Karpas-422 (cell line): ENCODE measurements around the gene C6orf89. TPM values are rescaled to one million over a fixed set of nuclear protein-coding genes. Genes with fewer than 3 reads are reported as not detected.

Experiments used
- DNase-seq: peaks from one replicate; pipeline ENCODE4 v3.0.0-alpha.2; 2015
- H2AFZ ChIP-seq: fragments of 200-600 bp; sonication (generic); 2 replicates; pipeline ENCODE4 v1.6.1; 2014; ENCODE audit warnings: antibody characterized with exemption, low read length, mixed read lengths
- H3K27ac ChIP-seq: fragments of 200-600 bp; sonication (generic); 2 replicates; pipeline ENCODE4 v1.5.1; 2014; ENCODE audit warnings: mild to moderate bottlenecking, low read length, moderate library complexity
- H3K27me3 ChIP-seq: fragments of 200-600 bp; sonication (generic); 2 replicates; pipeline ENCODE4 v1.6.1; 2014; ENCODE audit warnings: low read length, mixed read lengths
- H3K36me3 ChIP-seq: fragments of 200-600 bp; sonication (generic); 2 replicates; pipeline ENCODE4 v1.6.1; 2014; ENCODE audit warnings: low read length, mixed read lengths; ENCODE audit not compliant: insufficient read depth
- H3K4me1 ChIP-seq: fragments of 200-600 bp; sonication (generic); 2 replicates; pipeline ENCODE4 v1.6.1; 2014; ENCODE audit warnings: mild to moderate bottlenecking, low read length, mixed read lengths
- H3K4me2 ChIP-seq: fragments of 200-600 bp; sonication (generic); 2 replicates; pipeline ENCODE4 v1.6.1; 2014; ENCODE audit warnings: low read length, low read depth, mild to moderate bottlenecking; ENCODE audit not compliant: poor library complexity, severe bottlenecking
- H3K4me3 ChIP-seq: fragments of 200-600 bp; sonication (generic); 2 replicates; pipeline ENCODE4 v1.5.1; 2014; ENCODE audit warnings: mild to moderate bottlenecking, antibody characterized with exemption, low read length, mixed read lengths
- H3K79me2 ChIP-seq: fragments of 200-600 bp; sonication (generic); 2 replicates; pipeline ENCODE4 v1.6.1; 2014; ENCODE audit warnings: mild to moderate bottlenecking, low read length, mixed read lengths
- H3K9ac ChIP-seq: fragments of 200-600 bp; sonication (generic); 2 replicates; pipeline ENCODE4 v1.6.0; 2014; ENCODE audit warnings: low read length
- H3K9me2 ChIP-seq: fragments of 200-600 bp; sonication (generic), shearing (Covaris generic); replicated peaks from 2 replicates; pipeline ENCODE4 v1.6.0; 2014; ENCODE audit warnings: mild to moderate bottlenecking, low read length, moderate library complexity; ENCODE audit not compliant: insufficient read depth
- H3K9me3 ChIP-seq: fragments of 300-700, 200-600 bp; sonication (generic); 2 replicates; pipeline ENCODE4 v1.6.1; 2014; ENCODE audit warnings: low read length, mixed read lengths
- H4K20me1 ChIP-seq: fragments of 200-600 bp; sonication (generic); 2 replicates; pipeline ENCODE4 v1.6.1; 2014; ENCODE audit warnings: mild to moderate bottlenecking, antibody characterized with exemption, low read length, low read depth; ENCODE audit not compliant: insufficient read depth
- total RNA-seq: library from RNA; depleted of rRNA; stranded (reverse); fragments of >200 nt; shearing (Covaris generic); gene quantifications from 2 replicates; pipeline ENCODE4 v1.2.3, GENCODE V29; 2014; ENCODE audit warnings: low replicate concordance

The C6orf89 gene
- total RNA-seq, 1 experiment from 2014 or later: 53.1 TPM

- Histone ChIP-seq H3K9ac (no peak overlapping the region), H3K4me2 (no peak overlapping the region)
These were observed 36.9 kb upstream of the C6orf89 start for GRCh38 chr6:36848658-36849441.

GRCh38 chr6:36850021-36850420 is 35.7 kb upstream of the C6orf89 start:
- Histone ChIP-seq H3K9ac (no peak overlapping the region), H3K9me2 (no peaks in the 10 kb centered on the region)

More at GRCh38 chr6:36848658-36849441, 36.9 kb upstream of the C6orf89 start:
- Histone ChIP-seq H2AFZ (no peak overlapping the region), H3K27me3 (no peaks in the 10 kb centered on the region), H3K36me3 (peaks cover 8% of the 10 kb centered on the region), H4K20me1 (0 out of 2 replicates have a peak, but pooled peaks cover 3% of the 10 kb centered on the region), H3K4me3 (no peak overlapping the region), H3K4me1 (no peaks in the 10 kb centered on the region), H3K27ac (no peak overlapping the region), H3K9me3 (no peaks in the 10 kb centered on the region), H3K9me2 (no peaks in the 10 kb centered on the region), H3K79me2 (no peaks in the 10 kb centered on the region)
- no peak for DNase-seq

GRCh38 chr6:36851149-36851614 is 34.6 kb upstream of the C6orf89 start:
- H4K20me1 ChIP-seq: 0 out of 2 replicates have a peak, but pooled peaks cover 4% of the 10 kb centered on the region
- no peaks in the 10 kb centered on the region for H3K27me3 ChIP-seq
- no peaks in the 10 kb centered on the region for H3K9me3 ChIP-seq
- H3K36me3 ChIP-seq: peaks cover 18% of the 10 kb centered on the region
- no peak overlapping the region for H3K9ac ChIP-seq
- no peaks in the 10 kb centered on the region for H3K9me2 ChIP-seq
- DNase-seq: peak; percentile 84
- H3K4me1 ChIP-seq: no peaks in the 10 kb centered on the region
- no peak overlapping the region for H3K27ac ChIP-seq
- H3K4me3 ChIP-seq: no peak overlapping the region
- H3K79me2 ChIP-seq: no peaks in the 10 kb centered on the region
- no peak overlapping the region for H2AFZ ChIP-seq
- no peak overlapping the region for H3K4me2 ChIP-seq

More at GRCh38 chr6:36850021-36850420, 35.7 kb upstream of the C6orf89 start:
- no peak overlapping the region for H3K4me2 ChIP-seq
- H3K4me3 ChIP-seq: no peak overlapping the region
- no peak overlapping the region for H3K27ac ChIP-seq
- 0 out of 2 replicates have a peak, but pooled peaks cover 4% of the 10 kb centered on the region for H4K20me1 ChIP-seq
- no peaks in the 10 kb centered on the region for H3K27me3 ChIP-seq
- H2AFZ ChIP-seq: no peak overlapping the region
- DNase-seq: no peak
- H3K9me3 ChIP-seq: no peaks in the 10 kb centered on the region
- peaks cover 16% of the 10 kb centered on the region for H3K36me3 ChIP-seq
- no peaks in the 10 kb centered on the region for H3K79me2 ChIP-seq
- H3K4me1 ChIP-seq: no peaks in the 10 kb centered on the region

- Histone ChIP-seq H3K79me2 (no peaks in the 10 kb centered on the region), H3K4me3 (no peak overlapping the region), H3K4me2 (no peak overlapping the region), H3K4me1 (no peaks in the 10 kb centered on the region), H3K9ac (no peak overlapping the region), H2AFZ (no peak overlapping the region), H3K9me3 (no peaks in the 10 kb centered on the region), H3K27ac (no peak overlapping the region), H4K20me1 (peaks cover 8% of the 10 kb centered on the region; the same call in 1 of the 2 replicates), H3K9me2 (no peaks in the 10 kb centered on the region), H3K27me3 (no peaks in the 10 kb centered on the region), H3K36me3 (peaks cover 23% of the 10 kb centered on the region)
- DNase-seq: no peak
These were observed 34.1 kb upstream of the C6orf89 start for GRCh38 chr6:36851626-36852025.

GRCh38 chr6:36852481-36853147 is 33.1 kb upstream of the C6orf89 start:
- Histone ChIP-seq H3K9me3 (no peaks in the 10 kb centered on the region), H3K4me3 (no peak overlapping the region), H3K79me2 (0 out of 2 replicates have a peak, but pooled peaks cover 2% of the 10 kb centered on the region), H2AFZ (no peak overlapping the region), H3K9ac (no peak overlapping the region), H3K36me3 (peaks cover 23% of the 10 kb centered on the region), H3K9me2 (no peaks in the 10 kb centered on the region), H3K4me1 (no peaks in the 10 kb centered on the region), H3K4me2 (no peak overlapping the region), H3K27ac (no peak overlapping the region), H4K20me1 (peaks cover 9% of the 10 kb centered on the region; the same call in 1 of the 2 replicates), H3K27me3 (no peaks in the 10 kb centered on the region)
- no peak for DNase-seq

- no peaks in the 10 kb centered on the region for H3K27me3 ChIP-seq
- H3K9ac ChIP-seq: no peak overlapping the region
- no peaks in the 10 kb centered on the region for H3K9me2 ChIP-seq
- no peak overlapping the region for H2AFZ ChIP-seq
- peaks cover 9% of the 10 kb centered on the region; the same call in 1 of the 2 replicates for H4K20me1 ChIP-seq
- DNase-seq: no peak
- no peak overlapping the region for H3K4me3 ChIP-seq
- peaks cover 23% of the 10 kb centered on the region for H3K36me3 ChIP-seq
- no peaks in the 10 kb centered on the region for H3K4me1 ChIP-seq
- no peak overlapping the region for H3K4me2 ChIP-seq
- no peak overlapping the region for H3K27ac ChIP-seq
- peaks cover 7% of the 10 kb centered on the region; the same call in 1 of the 2 replicates for H3K79me2 ChIP-seq
- H3K9me3 ChIP-seq: no peaks in the 10 kb centered on the region
These were observed 32.4 kb upstream of the C6orf89 start for GRCh38 chr6:36853325-36853724.

- Histone ChIP-seq H3K4me3 (no peak overlapping the region), H4K20me1 (peaks cover 14% of the 10 kb centered on the region; the same call in 1 of the 2 replicates), H3K36me3 (peaks cover 31% of the 10 kb centered on the region), H3K9ac (no peak overlapping the region), H3K4me1 (no peaks in the 10 kb centered on the region), H3K27me3 (no peaks in the 10 kb centered on the region), H3K79me2 (peaks cover 26% of the 10 kb centered on the region), H3K9me2 (no peaks in the 10 kb centered on the region), H3K9me3 (no peaks in the 10 kb centered on the region), H3K4me2 (no peak overlapping the region), H3K27ac (no peak overlapping the region), H2AFZ (no peak overlapping the region)
- no peak for DNase-seq
These were observed 30.0 kb upstream of the C6orf89 start for GRCh38 chr6:36855750-36856149.

- H4K20me1 ChIP-seq: peaks cover 14% of the 10 kb centered on the region; the same call in 1 of the 2 replicates
- no peak overlapping the region for H3K4me2 ChIP-seq
- H2AFZ ChIP-seq: no peak overlapping the region
- no peaks in the 10 kb centered on the region for H3K27me3 ChIP-seq
- no peak overlapping the region for H3K4me3 ChIP-seq
- H3K9me3 ChIP-seq: no peaks in the 10 kb centered on the region
- peaks cover 36% of the 10 kb centered on the region for H3K36me3 ChIP-seq
- no peak for DNase-seq
- H3K27ac ChIP-seq: no peak overlapping the region
- peaks cover 31% of the 10 kb centered on the region for H3K79me2 ChIP-seq
- no peak overlapping the region for H3K9ac ChIP-seq
- no peaks in the 10 kb centered on the region for H3K4me1 ChIP-seq
- no peaks in the 10 kb centered on the region for H3K9me2 ChIP-seq
These were observed 29.5 kb upstream of the C6orf89 start for GRCh38 chr6:36856277-36856676.
